Suprapubic skin (tissue), 4 donors: ENCODE results near the gene PRXL2A. TPM values are rescaled to one million over a fixed set of nuclear protein-coding genes. Genes with fewer than 3 reads are reported as not detected.
A peak's percentile ranks its signal among the peaks of the same experiment; 100 is the strongest.

ENCODE experiments used
- DNase-seq, 2 donors: peaks; one replicate each; pipeline ENCODE4 v3.0.0-alpha.2; 2019; ENCODE audit warnings: low spot score in 2 of 2
- H3K27ac ChIP-seq: fragments of 200-600 bp; sonication (generic); one replicate; pipeline ENCODE4 v1.5.1; 2019
- H3K27me3 ChIP-seq: fragments of 200-600 bp; sonication (generic); one replicate; pipeline ENCODE4 v1.5.1; 2019
- H3K36me3 ChIP-seq: fragments of 200-600 bp; sonication (generic); one replicate; pipeline ENCODE4 v1.5.1; 2019
- H3K4me1 ChIP-seq: fragments of 200-600 bp; sonication (generic); one replicate; pipeline ENCODE4 v1.5.1; 2019
- H3K4me3 ChIP-seq: fragments of 200-600 bp; sonication (generic); one replicate; pipeline ENCODE4 v1.5.1; 2019; ENCODE audit warnings: mild to moderate bottlenecking
- H3K9me3 ChIP-seq: fragments of 200-600 bp; sonication (generic); one replicate; pipeline ENCODE4 v1.5.1; 2019
- EP300 ChIP-seq: sonication (generic); formaldehyde crosslinking; IDR thresholded peaks from one replicate; pipeline ENCODE4 v1.6.1; 2017; ENCODE audit warnings: antibody characterized with exemption
- POLR2A ChIP-seq, 2 donors: fragments of 450-650 bp; IDR thresholded peaks; one replicate each; pipeline ENCODE4 v1.6.1; 2017; ENCODE audit warnings: antibody characterized with exemption in 2 of 2, mild to moderate bottlenecking in 2 of 2, moderate library complexity in 2 of 2
- POLR2AphosphoS5 ChIP-seq, 3 donors: sonication (generic); formaldehyde crosslinking; IDR thresholded peaks; one replicate each; pipeline ENCODE4 v1.6.1; 2017; ENCODE audit warnings: antibody characterized with exemption in 3 of 3
- WGBS: methylation state at CpG from one replicate; pipeline ENCODE4 v1.1.5; 2018; 5-methylcytosine and 5-hydroxymethylcytosine counted together
- total RNA-seq, 4 donors: library from RNA; depleted of rRNA; stranded (reverse); fragments of >200 nt; gene quantifications; one replicate each; pipeline ENCODE4 v1.1.0, GENCODE V29; 2016
- TF ChIP-seq, protein P1 (sequence below), 2 donors: fragments of 200-600 bp in 1 of 2; fragments of 450-650 bp in 1 of 2; sonication (generic) in 1 of 2; IDR thresholded peaks; one replicate each; pipeline ENCODE4 v1.5.1; 2016 to 2019; ENCODE audit warnings: antibody characterized with exemption in 2 of 2, mild to moderate bottlenecking in 1 of 2, moderate library complexity in 1 of 2

PRXL2A gene
- total RNA-seq, 4 donors from 2014 or later, result 91.0 to 106 (median 105) TPM

DNA sequence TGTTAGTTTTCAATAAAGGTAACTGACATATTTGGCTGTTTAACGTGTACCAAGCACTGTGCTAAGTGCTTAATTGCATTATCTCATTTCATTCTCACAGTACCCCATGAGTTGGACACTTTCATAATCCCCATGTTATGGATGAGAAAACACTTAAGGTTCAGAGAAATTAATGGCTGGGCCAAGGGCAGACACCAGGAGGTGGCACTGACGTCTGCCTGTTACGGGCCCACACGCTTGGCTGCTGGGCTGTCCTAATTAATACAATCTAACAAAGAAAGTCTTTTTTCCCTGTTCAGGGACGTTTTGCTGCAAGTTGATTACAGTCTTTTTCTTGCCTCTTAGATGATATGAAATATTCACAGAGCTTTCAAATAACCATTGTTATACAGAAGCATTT lies 35.7 kb upstream of the PRXL2A start:
- H3K9me3 ChIP-seq, result peaks cover 5% of the 10 kb centered on the region
- no peaks in the 10 kb centered on the region for H3K36me3 ChIP-seq
- H3K27me3 ChIP-seq, result no peaks in the 10 kb centered on the region
- WGBS, result 79% methylated on average over 5 of the region's 5 CpGs
- no peaks in the 10 kb centered on the region for H3K4me1 ChIP-seq
- no peak for DNase-seq
- H3K4me3 ChIP-seq, result no peak overlapping the region
- TF ChIP-seq POLR2AphosphoS5 (IDR thresholded peaks at IDR 0.05) (no peak), EP300 (no peak)
- TF ChIP-seq, protein P1, sequence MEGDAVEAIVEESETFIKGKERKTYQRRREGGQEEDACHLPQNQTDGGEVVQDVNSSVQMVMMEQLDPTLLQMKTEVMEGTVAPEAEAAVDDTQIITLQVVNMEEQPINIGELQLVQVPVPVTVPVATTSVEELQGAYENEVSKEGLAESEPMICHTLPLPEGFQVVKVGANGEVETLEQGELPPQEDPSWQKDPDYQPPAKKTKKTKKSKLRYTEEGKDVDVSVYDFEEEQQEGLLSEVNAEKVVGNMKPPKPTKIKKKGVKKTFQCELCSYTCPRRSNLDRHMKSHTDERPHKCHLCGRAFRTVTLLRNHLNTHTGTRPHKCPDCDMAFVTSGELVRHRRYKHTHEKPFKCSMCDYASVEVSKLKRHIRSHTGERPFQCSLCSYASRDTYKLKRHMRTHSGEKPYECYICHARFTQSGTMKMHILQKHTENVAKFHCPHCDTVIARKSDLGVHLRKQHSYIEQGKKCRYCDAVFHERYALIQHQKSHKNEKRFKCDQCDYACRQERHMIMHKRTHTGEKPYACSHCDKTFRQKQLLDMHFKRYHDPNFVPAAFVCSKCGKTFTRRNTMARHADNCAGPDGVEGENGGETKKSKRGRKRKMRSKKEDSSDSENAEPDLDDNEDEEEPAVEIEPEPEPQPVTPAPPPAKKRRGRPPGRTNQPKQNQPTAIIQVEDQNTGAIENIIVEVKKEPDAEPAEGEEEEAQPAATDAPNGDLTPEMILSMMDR (IDR thresholded peaks at IDR 0.05), result no peak
- H3K27ac ChIP-seq, result no peak overlapping the region

GRCh38 chr10:80373502-80373901 lies 34.8 kb upstream of the PRXL2A start:
- H3K36me3 ChIP-seq, result no peaks in the 10 kb centered on the region
- H3K9me3 ChIP-seq, result no peaks in the 10 kb centered on the region
- H3K4me1 ChIP-seq, result no peaks in the 10 kb centered on the region
- TF ChIP-seq EP300 (no peak), POLR2A (IDR thresholded peaks at IDR 0.05) (no peak), POLR2AphosphoS5 (IDR thresholded peaks at IDR 0.05) (no peak)
- TF ChIP-seq, protein P1 (IDR thresholded peaks at IDR 0.05), result no peak
- 72% methylated on average over 2 of the region's 2 CpGs for WGBS
- no peaks in the 10 kb centered on the region for H3K27me3 ChIP-seq
- no peak overlapping the region for H3K27ac ChIP-seq
- no peak for DNase-seq
- H3K4me3 ChIP-seq, result no peak overlapping the region

DNA sequence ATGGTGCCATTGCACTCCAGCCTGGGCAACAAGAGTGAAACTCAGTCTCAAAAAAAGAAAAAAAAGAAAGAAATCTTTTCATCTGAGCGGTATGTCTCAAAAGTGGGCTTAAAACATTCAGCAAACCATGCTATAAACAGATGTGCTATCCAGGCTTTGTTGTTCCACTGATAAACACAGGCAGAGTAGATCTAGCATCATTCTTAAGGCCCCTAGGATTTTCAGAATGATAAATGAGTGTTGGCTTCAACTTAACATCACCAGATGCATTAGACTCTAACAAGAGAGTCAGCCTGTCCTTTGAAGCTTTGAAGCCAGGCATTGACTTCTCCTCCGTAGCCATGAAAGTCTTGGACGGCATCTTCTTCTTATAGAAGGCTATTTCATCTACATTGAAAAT lies 28.6 kb upstream of the PRXL2A start:
- Histone ChIP-seq H3K9me3 (no peaks in the 10 kb centered on the region), H3K4me3 (no peak overlapping the region), H3K27ac (no peak overlapping the region), H3K27me3 (no peaks in the 10 kb centered on the region), H3K36me3 (no peaks in the 10 kb centered on the region), H3K4me1 (no peaks in the 10 kb centered on the region)
- TF ChIP-seq EP300 (no peak), POLR2A (IDR thresholded peaks at IDR 0.05) (no peak), POLR2AphosphoS5 (IDR thresholded peaks at IDR 0.05) (no peak)
- TF ChIP-seq, protein P1 (IDR thresholded peaks at IDR 0.05), result no peak
- no peak for DNase-seq
- 28% methylated on average over 3 of the region's 3 CpGs for WGBS

DNA sequence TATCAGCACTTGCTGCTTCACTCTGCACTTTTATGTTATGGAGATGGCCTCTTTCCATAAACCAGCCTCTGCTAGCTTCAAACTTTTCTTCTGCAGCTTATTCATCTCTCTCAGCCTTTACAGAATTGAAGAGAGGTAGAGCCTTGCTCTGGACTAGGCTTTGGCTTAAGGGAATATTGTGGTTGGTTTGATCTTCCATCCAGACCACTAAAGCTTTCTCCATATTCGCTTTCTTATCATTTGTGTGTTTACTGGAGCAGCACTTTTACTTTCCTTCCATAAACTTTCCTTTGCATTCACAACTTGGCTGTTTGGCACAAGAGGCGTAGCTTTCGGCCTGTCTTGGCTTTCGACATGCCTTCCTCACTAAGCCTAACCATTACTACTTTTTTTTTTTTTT lies 28.2 kb upstream of the PRXL2A start:
- no peaks in the 10 kb centered on the region for H3K36me3 ChIP-seq
- DNase-seq, result no peak
- TF ChIP-seq, protein P1 (IDR thresholded peaks at IDR 0.05), result no peak
- TF ChIP-seq EP300, result no peak
- no peak for TF ChIP-seq POLR2A (IDR thresholded peaks at IDR 0.05)
- no peak for TF ChIP-seq POLR2AphosphoS5 (IDR thresholded peaks at IDR 0.05)
- no peaks in the 10 kb centered on the region for H3K27me3 ChIP-seq
- H3K4me3 ChIP-seq, result no peak overlapping the region
- H3K4me1 ChIP-seq, result no peaks in the 10 kb centered on the region
- WGBS, result 88% methylated on average over 4 of the region's 4 CpGs
- H3K27ac ChIP-seq, result no peak overlapping the region
- H3K9me3 ChIP-seq, result no peaks in the 10 kb centered on the region

- DNase-seq, result no peak
- 11% methylated on average over 4 of the region's 4 CpGs for WGBS
- no peak for TF ChIP-seq EP300
- TF ChIP-seq, protein P1 (IDR thresholded peaks at IDR 0.05), result peak; percentile 53 to 54
- no peak for TF ChIP-seq POLR2A (IDR thresholded peaks at IDR 0.05)
- TF ChIP-seq POLR2AphosphoS5 (IDR thresholded peaks at IDR 0.05), result no peak
Measured at GRCh38 chr10:80382989-80383388, 25.4 kb upstream of the PRXL2A start.

More at GRCh38 chr10:80382989-80383388, 25.4 kb upstream of the PRXL2A start:
- Histone ChIP-seq H3K4me3 (no peak overlapping the region), H3K27ac (no peak overlapping the region), H3K4me1 (peaks cover 1% of the 10 kb centered on the region), H3K36me3 (no peaks in the 10 kb centered on the region), H3K9me3 (no peaks in the 10 kb centered on the region), H3K27me3 (no peaks in the 10 kb centered on the region)
